SK-N-SH (cell line): ENCODE results near the gene AFF3.

ENCODE experiments used
- CTCF ChIP-seq: fragments of 200-600 bp; sonication (generic); IDR thresholded peaks from 2 replicates; pipeline ENCODE4 v1.6.1; 2017; ENCODE audit warnings: antibody characterized with exemption, mild to moderate bottlenecking, moderate library complexity
- EP300 ChIP-seq, 2 experiments: IDR thresholded peaks; 2 replicates each; pipeline versions ENCODE4 v1.4.0 to v1.6.1; 2012; ENCODE audit warnings: borderline replicate concordance in 1 of 2, low read depth in 1 of 2, low read length in 1 of 2
- FOXM1 ChIP-seq: IDR thresholded peaks from 2 replicates; pipeline ENCODE4 v1.4.0; 2012; ENCODE audit warnings: low read depth, mild to moderate bottlenecking
- GABPA ChIP-seq: IDR thresholded peaks from 2 replicates; pipeline ENCODE4 v1.4.0; 2012; ENCODE audit warnings: low read depth, mild to moderate bottlenecking
- GATA2 ChIP-seq: sonication (generic); formaldehyde crosslinking; IDR thresholded peaks from 2 replicates; pipeline ENCODE4 v1.5.0; 2020; ENCODE audit warnings: mild to moderate bottlenecking, missing genetic modification reagents
- MXI1 ChIP-seq: IDR thresholded peaks from 2 replicates; pipeline ENCODE4 v1.6.1; 2012; ENCODE audit warnings: mild to moderate bottlenecking, low read depth, low read length, improper control_type of control experiment
- RCOR1 ChIP-seq: fragments of 150-350 bp; IDR thresholded peaks from 2 replicates; pipeline ENCODE4 v1.6.1; 2017; ENCODE audit warnings: antibody characterized with exemption, low read length
- RFX5 ChIP-seq: IDR thresholded peaks from 2 replicates; pipeline ENCODE4 v1.6.1; 2012; ENCODE audit warnings: mild to moderate bottlenecking, improper control_type of control experiment, low read length
- RXRA ChIP-seq: IDR thresholded peaks from 2 replicates; pipeline ENCODE4 v1.4.0; 2012; ENCODE audit warnings: low read depth, mild to moderate bottlenecking, borderline replicate concordance
- YY1 ChIP-seq: IDR thresholded peaks from 2 replicates; pipeline ENCODE4 v1.4.0; 2012; ENCODE audit warnings: low read depth, mild to moderate bottlenecking

- TF ChIP-seq CTCF (no peak), GABPA (no peak), RFX5 (no peak), RXRA (no peak), RCOR1 (no peak), EP300 (IDR thresholded peaks at IDR 0.05; ENCODE audit: borderline replicate concordance in 1 of 2, low read depth in 1 of 2, low read length in 1 of 2) (no peak; a peak in 1 of 4 replicates), YY1 (no peak), GATA2 (CRISPR knock-in tag) (no peak), FOXM1 (no peak), MXI1 (no peak)
These were observed 131.1 kb downstream of the AFF3 start for GRCh38 chr2:100011272-100011731.
